HG03457 (cell line): ENCODE measurements around the gene TRIM34.
"Not testable (repeated sequence)": the region's sequence is repeated elsewhere in the genome, so short reads cannot be mapped to it uniquely, and the experiment has no call there.

ENCODE experiments used
- ATAC-seq: cut with Tn5 transposase; IDR thresholded peaks from one replicate; pipeline ENCODE4 v1.9.1; 2021; ENCODE audit warnings: moderate number of reproducible peaks; ENCODE audit not compliant: unreplicated experiment

TRIM34 gene

DNA sequence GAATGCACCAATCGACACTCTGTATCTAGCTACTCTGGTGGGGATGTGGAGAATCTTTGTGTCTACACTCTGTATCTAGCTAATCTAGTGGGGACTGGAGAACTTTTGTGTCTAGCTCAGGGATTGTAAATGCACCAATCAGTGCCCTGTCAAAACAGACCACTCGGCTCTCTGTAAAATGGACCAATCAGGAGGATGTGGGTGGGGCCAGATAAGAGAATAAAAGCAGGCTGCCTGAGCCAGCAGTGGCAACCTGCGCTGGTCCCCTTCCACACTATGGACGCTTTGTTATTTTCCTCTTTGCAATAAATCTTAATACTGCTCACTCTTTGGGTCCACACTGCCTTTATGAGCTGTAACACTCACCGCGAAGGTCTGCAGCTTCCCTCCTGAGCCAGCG is 58.8 kb downstream of the TRIM34 start:
- not testable (repeated sequence) for ATAC-seq

DNA sequence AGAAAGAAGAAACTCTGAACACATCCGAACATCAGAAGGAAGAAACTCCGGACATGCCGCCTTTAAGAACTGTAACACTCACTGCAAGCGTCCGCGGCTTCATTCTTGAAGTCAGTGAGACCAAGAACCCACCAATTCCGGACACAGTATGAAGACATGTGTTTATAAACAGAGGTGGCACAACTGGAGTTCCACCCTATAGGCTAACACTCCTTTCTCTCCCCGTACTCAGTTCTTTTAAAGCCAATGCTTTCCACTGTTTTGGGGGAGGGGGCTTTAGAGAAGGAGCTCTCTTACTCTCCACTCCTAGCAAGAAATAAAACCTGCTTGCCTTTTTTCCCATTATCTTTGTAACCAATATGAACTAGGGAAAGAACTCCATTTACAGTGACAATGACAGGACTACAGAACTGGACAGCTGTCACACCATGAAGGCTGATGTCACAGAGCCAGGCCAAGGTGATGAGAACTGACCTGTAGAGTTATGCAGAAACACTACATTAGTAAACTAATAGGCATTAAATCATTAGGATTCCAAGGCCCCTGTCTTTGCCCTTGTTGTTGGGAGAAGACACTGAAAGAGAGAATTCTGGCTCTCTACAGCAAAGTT is 59.3 kb downstream of the TRIM34 start:
- ATAC-seq = peak; percentile 15

DNA sequence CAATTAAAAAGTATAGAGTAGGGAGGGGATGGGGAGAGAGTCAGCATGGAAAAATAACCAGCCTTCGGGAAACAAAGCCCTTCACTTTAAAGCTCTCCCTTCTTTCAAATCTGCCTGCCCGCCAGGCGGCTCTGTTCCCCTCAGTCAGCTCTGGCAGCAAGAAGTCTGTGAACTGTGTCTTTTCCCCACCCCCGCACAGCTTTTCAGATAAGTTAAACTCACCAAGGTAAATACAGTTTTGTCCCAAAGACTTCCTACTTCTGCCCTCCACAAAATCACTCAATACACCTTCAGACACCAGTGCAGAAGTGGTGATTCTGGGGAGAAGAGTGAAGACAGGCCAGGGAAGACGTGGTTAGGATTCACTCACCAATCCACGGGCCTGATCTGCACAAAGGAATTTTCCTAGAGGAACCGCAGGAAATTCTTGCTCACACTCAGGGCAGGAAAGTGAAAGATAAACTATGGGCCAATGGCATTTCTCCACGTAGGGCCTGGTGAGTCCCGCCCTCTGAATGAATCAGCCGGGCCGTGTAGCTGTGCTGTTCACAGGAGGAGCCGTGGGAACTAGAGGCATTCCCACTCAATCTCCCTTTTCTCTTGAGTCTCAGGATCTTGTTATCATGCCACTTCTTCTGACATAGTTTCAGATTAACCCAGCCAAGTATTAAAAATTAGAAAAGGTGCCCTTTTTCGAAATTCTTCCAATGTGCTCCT is 60.0 kb downstream of the TRIM34 start, which contains the start of gene TRIM5:
Gene TRIM5 (minus strand): TSS at position 429 of the 717 bp plus-strand sequence. CDS start 4,897 bp downstream, outside the sequence.
- ATAC-seq = peak; percentile 66

DNA sequence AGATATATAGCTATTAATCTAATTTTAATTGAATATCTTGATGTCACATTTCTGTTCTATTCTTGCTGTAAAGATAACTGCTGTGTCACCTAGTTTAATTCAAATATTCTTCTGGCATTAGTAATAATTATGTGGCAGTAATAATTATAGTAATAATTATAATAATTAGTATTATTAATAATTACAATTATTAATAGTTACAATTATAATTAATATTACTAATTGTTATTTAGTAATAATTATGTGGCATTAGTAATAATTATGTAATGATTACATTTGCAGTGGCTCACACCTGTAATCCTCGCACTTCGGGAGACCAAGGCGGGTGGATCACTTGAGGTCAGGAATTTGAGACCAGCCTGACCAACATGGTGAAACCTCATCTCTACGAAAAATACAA is 61.6 kb downstream of the TRIM34 start:
- no peak for ATAC-seq

DNA sequence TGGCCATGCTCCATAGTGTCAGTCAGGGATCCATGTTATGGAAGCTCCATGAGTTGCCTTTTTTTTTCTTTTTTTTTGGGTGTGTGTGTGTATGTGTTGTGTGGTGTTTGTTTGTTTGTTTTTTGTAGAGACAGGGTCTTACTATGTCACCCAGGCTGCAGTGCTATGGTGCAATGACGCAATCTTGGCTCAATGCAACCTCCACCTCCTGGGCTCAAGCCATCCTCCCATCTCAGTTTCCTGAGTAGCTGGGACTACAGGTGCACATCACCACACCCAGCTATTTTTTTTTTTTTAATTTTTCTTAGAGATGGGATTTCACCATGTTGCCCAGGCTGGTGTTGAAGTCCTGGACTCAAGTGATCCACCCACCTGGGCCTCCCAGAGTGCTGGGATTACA is 63.7 kb downstream of the TRIM34 start:
- ATAC-seq = no peak

DNA sequence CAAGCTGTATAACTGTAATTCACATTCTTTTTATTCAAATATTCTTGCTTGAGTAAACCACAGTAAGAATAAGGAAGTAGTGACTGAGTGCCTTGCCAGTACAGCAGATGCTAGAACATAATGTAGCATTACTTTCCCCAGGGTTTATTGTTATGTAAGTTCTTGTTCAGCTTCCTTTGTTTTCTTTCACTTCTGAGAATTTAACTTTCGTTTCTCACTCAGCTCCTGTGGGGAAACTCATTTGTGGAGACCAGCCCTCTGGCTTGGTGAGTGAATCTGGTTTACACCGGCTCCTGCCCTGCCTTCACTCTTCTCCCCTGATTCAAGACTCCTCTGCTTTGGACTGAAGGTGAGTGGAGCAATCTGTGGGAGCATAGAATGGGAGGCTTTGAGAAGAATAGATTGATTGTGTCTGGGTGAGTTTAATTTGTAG is 64.8 kb downstream of the TRIM34 start, which contains the start of gene TRIM22:
Gene TRIM22 (plus strand): TSS at position 240 of the 433 bp plus-strand sequence. CDS start 6,443 bp downstream, outside the sequence.
- peak; percentile 70 for ATAC-seq

DNA sequence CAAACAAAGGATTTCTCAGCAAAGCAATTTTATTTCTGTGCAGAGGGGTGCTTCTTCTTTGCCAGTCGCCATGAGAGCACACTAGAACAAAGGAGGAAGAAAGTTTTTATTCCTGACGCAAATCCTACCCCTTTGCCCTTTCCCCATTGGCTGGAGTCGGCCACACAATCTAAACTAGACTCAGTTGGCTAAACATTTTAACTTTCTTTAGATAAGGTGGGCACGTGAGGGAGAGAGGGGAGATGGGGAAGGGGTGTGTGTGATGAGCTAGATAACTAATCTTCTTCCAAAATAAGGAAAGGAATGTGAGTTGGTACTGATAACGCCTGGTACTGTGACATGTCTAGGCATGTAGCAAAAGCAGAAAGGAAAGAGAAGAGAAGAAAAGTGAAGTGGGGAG is 65.4 kb downstream of the TRIM34 start:
- no peak for ATAC-seq

DNA sequence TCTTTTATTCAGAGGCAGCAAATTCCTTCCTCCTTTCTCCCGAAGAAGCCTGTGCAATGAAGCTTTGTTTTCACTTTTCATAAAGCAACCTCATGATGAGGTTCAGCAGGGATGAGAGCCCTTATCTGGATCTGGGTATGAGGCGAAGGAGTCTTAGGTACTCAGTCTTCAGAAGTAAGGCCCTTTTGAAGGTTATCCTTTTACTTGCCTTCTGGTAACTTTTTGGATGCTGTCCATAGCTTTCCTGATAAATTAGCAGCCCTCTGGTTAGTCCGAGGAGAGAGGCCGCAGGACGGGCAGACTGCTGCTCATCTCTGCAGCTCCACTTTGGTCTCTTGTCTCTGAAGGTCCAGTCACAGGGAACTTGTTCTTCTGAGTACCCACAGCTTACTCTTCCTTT is 65.9 kb downstream of the TRIM34 start:
- no peak for ATAC-seq

DNA sequence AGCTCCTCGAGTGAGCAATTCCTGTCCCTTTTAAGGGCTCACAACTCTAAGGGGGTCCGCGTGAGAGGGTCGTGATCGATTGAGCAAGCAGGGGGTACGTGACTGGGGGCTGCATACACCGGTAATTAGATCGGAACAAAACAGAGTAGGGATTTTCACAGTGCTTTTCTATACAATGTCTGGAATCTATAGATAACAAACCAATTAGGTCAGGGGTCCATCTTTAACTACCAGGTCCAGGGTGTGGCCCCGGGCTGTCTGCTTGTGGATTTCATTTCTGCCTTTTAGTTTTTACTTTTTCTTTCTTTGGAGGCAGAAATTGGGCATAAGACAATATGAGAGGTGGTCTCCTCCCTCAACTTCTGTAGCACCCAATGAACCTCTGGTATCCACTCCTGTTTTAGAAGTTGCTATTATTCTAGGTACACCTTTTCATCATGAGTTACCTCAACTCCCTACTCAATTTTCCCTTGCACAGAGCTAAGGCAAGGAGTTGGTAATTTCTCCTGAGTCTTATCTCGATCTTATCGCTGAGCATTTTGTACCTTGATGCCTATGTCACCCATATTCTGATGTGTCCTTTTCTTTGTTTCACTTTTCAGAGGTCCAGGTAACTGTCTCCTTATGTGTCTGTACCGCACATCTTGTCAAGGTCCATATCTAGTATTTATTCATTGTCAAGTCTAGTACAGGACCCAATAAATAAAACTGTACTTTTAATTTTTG is 66.6 kb downstream of the TRIM34 start:
- ATAC-seq = not testable (repeated sequence)

DNA sequence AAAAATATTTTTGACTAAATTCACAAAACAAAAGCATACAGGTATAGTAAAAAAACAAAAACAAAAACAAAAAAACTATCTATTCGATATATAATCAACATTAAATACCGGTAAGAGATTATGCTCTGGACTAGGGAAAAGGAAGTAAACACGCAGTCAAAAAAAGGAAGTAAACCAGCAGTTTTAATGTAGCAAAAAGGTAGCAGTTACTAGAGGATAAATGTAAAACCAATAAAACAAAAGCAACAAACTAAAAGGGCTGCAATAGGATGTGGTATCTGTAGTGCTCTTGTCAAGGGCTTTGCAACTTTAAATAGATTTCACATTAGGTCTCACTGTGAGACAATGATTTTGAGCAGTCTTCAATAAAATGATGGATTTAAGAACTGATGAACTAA is 67.2 kb downstream of the TRIM34 start:
- no peak for ATAC-seq
